DMS53 (cell line): ENCODE results near the gene LIMS2.
A peak's percentile ranks its signal among the peaks of the same experiment; 100 is the strongest.

Experiments used
- DNase-seq: peaks from one replicate; lab custom pipeline; 2025; lab: John Stamatoyannopoulos, UW

Gene LIMS2

DNA sequence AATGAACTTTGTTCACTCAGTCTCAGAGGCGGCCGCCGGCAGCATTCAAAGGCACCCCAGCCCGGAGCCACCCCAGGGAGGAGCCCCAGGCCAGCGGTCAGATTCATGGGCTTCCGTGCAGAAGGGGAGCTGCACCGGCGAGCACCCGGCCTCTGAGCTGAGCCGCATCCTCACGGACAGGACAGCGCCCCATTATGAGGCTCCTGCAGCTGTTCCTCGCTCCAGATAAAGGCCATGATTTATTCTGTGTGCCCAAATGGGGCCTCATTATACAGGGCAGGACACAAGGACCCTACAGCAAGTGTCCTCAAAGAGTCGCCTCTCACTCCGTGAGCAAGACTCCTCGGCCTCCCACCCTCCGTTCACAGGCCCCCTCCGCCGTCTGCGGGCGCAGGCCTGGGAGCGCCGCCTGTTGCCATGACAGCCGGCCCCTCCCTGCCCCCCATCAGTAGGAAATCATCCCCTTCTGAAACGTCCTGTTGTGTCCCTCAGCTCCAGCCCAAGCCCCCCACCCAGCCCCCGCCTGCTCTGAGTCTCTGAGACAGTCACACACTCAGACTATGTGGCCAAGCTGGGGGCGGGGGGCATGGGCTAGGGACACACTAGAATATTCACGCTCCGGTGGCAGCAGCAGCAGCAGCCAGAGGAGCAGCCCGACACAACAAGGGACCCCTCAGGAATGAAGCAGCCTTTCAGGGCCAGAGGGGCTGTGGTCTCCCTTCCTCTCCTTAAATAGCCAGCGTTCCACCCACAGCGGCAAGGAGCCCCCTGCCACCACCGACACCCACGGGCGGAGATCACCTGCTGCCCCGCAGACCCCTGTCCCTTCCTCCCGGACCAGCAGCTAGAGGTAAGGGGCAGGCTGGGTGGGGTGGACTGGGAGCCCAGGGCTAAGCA lies 29.7 kb downstream of the LIMS2 start, which contains the start of gene GPR17:
Gene GPR17 (plus strand): TSS at position 759 of the 897 bp plus-strand sequence. CDS start 4,583 bp downstream, outside the sequence.
- no peak for DNase-seq

- DNase-seq: no peak
These were observed 30.3 kb downstream of the LIMS2 start for GRCh38 chr2:127645026-127645394.

- DNase-seq: no peak
These were observed 31.0 kb downstream of the LIMS2 start for GRCh38 chr2:127644066-127645025.

DNA sequence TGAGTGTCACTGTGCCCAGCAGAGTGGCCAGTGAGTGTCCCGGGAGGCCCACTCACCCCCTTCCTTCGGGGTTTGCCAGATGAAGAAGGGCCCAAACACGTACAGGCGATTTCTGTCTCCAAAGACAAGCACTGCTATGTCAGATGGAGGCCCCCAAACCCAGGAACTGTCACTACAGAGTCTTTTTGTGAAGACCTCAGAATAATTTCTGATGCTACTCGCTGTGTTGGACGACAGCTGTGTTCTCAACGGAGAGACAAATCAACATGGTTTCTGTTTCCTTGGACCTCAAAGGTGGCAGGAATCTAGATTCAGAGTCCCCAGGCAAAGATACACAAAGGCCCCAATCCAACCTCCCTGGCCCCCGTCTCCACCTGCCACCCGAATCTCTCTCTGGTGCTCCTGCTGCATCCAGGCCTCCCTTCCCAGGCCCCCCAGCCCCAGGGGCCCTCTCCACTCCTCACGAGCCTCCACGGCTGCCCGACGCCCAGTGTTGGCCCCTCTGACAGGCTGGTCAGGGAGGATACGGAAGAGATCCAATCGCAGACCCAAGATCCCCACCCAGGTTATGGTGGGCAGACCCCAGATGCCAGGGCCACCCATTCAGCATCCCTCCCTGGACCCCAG lies 31.8 kb downstream of the LIMS2 start:
- DNase-seq: no peak

DNA sequence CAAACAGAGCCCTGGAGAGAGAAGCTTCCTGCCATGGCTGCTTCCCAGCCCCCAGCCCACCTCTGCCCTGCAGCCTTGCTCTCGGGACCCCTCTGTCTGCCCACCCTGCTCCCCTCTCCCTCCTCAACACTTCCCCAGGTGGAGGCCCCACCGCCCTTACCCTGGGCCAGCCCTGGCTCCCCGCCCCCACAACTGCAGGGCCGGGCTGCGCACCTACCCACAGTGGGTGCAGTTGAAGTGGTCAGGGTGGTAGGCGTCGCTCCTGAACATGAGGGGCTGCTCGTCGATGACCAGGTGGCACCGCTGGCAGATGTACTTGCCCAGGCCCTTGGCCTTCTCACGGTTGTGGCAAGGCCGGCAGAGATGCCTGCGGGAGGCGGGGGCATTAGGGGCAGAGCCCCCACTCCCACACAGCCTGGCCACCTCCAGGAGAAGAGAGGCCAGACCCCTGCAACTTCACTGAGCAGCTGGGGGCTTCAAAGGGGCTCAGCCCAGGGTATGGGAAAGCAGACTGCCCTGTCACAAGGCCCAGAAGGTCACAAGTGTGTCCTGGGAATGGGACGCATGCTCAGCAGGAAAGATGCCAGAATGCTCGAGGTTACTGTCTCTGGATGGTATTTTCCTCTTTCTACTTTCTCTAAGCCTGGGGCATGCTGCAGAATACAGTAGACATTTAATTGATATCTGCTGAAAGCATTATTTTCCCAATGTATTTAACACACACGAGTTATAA lies 32.5 kb downstream of the LIMS2 start:
- no peak for DNase-seq

DNA sequence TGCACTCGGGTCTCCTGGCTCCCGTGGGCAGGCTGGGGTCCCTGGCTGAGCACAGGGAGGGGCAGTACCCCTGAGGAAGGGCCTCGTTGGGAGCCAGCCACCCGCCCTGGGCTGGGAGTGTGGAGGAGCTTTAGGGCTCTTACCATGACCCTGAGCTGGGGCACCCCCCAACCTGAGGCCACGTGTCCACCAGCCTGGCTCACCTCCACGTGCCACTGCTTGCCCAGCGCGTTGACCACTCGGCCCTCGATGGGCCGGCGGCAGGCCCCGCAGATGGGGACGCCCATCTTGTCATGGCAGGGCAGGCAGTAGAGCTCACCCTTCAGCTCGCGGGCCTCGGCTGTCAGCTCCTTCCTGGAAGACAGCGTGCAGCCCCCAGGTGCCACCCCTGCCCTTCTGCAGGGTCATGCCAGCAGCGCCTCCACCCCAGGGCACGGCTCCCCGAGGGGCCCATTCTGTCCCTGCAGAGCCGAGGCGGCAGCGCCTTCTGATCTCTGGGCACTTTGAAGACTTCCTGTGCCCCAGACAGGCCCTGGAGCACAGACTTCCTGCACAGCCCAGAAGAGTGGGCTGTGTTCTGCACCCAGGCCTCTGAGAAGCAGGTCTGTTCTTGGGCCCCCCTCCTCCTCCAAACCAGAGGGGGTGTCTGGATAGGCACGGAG lies 33.4 kb downstream of the LIMS2 start:
- DNase-seq: no peak

DNA sequence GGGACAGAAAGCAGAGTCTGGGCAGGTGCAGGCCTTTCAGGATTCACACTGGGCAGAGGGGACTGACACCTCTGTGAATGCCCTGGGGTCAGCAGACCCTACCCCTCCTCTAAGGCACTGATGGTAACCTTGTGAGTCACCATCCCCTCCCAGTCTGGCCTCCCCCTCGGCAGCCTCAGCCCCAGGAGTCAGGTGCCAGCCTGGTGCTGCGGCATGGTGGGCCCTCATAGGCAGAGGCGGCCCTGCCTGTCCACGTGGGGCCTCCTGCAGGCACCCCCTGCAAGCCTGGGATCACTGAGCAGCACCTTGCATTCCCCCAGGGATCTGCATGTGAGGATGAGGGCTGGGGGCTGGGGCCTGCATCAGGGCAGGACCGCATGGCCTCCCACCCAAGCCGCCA lies 34.2 kb downstream of the LIMS2 start:
- no peak for DNase-seq

DNA sequence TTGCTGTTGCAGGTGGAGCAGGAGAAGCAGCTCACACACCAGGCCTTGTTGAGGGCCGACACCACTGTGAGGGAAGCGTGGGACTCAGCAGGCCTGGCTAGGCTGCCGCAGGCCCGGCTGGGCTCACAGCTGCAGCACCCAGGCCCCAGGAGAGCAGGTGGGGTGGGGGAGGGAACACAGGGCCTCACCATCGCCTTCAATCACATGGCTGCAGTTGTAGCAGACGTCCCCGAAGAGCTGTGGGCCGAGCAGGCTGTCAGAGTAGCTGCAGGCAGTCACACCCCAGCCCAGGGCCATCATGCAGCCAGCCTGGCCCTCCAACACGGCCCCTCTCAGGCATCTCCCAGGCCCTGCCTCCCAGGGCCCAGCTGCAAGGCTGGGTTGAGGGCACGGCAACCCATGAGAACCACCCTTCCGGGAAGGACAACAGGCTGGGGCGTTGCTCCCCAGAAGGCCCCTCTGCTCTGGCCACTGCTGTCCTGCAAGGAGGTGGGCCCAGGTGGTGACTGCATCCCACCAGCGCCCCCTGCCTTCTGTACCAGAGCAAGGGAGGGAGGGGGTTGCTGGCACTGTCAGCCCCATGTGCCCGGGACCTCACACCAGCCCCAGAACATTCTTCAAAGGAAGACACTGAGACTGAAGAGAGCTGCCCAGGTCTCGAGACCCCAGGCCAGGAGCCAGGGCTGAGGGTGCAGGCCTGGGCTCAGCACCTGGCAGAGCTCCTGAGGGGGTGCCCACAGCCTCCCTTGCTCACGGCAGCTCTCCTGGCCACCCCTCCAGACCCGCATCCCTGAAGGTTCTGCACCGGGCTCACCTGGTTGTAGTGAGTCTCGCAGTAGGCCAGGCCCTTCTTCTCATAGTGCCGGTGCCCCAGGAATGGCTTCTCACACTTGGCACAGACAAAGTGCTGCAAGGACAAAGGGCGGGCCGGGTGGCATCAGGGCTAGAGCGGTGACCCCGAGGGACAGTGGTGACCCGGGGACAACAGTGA lies 35.0 kb downstream of the LIMS2 start:
- peak; percentile 75 for DNase-seq

DNA sequence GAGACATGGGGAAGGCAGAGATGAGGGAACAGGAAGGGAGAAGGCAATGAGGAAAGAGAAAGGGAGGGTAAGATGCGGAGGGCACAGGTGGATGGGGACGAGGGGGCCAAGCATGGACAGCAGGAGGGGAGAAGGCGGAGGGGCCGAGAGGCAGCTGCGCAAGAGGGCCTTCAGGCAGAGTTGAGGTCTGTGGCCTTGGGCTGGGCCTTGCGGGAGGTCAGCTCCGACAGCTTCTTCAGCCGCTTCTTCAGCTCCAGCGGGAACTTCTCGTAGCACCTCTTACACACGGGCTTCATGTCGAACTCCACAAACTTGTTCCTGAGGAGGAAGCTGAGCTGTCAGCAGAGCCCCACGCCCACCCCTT lies 36.2 kb downstream of the LIMS2 start:
- no peak for DNase-seq

DNA sequence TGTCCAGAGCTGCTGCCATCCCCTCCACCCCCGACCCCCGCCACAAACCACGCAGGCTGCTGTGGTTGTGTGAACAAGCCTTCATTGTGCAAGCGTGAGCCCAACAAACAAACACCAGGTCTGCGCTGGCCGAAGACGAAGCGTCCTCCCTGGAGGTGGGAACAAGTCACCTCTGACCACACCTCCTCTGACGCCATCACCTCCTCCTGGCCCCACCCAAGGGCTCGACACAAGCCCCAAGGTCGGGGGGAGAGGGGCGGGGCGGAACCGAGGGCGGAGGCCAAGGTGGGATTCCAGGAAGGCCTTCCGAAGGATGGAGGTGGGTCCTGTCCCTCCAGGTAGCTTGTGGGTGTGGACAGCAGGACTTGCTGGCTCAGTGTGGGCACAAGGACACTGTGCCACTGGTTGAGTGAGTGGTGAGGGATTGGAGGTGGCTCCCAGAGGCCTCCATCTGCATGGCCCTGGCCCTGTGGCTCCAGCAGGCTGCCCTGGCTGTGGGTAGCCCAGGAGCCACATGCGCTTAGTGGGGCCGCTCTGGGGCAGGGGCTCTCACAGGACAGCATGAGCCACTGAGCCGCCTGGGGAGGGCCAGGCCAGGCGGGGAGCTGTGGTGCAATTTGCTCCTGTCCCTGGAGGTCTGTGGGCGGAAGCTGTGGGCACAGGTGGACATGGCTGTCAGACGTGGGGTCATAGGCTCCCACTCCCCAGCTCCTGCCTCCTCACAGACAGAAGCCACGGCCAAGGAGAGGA lies 36.8 kb downstream of the LIMS2 start:
- DNase-seq: no peak

DNA sequence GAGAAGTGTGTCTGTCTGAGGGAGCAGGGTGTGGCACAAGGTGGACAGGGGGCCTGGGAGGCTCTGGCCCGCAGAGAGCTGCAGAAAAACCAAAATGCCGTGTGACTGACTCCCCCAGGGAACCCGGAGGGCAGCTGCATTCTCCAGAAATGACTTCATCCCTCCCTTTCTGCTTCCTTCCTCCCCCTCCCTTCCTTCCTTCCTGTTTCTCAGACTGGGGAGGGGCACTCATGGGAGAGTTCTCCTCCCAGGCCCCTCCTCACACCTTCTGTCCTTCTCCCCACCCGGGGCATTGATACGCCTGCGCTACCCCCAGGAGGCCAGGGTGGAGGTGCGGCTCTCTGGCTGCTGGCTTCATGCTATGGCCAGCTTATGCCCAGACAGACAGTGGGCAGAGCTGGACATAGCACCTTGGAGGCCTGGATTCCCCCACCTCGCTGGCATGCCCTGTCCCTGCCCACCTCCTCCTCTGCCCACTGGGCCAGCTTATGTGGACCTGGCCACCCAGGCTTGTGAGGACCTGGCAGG lies 37.5 kb downstream of the LIMS2 start:
- no peak for DNase-seq

DNA sequence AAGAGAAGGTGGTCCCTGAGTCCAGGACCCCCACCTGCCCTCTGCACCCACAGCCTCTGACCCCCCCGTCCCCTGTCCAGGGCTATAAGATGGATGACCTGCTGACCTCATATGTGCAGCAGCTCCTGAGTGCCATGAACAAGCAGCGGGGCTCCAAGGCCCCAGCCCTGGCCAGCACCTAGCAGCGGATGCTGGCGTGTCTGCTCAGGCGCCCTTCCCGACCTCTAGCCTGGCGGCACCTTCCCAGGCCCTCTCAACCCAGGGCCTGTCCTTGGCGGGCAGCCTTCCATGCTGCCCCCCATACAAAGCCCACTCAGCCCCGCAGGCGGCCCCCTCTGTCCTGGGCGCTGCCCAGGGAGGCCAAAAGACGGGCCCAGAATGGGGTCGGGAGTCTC lies 38.1 kb downstream of the LIMS2 start:
- no peak for DNase-seq

- DNase-seq: no peak
These were observed 38.8 kb downstream of the LIMS2 start for GRCh38 chr2:127636248-127637235.

GRCh38 chr2:127635380-127636237 lies 39.7 kb downstream of the LIMS2 start:
- no peak for DNase-seq

GRCh38 chr2:127634626-127635379 lies 40.5 kb downstream of the LIMS2 start:
- no peak for DNase-seq

DNA sequence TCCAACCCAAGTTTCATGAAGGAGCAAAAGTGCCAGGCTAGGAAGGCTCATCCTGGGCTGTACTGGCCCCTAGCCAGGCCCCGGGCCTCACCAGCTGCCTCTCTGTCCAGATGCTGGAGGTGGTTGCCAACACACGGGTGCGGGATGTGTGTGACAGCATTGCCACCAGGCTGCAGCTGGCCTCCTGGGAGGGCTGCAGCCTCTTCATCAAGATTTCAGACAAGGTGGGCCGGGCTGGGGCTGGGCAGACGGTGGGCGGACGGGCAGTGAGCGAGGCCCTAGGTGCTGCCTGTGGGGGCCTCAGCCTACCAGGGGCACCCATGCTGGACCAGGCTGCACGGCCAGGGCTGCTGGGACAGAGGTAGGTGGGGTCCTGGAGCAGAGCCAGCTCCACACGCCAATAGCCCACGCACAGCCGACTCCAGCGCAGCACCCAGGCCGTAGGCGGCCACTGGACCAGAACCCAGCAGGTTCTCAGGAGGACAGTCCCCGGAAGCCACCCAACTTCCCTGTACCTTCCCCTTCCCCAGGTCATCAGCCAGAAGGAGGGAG lies 41.2 kb downstream of the LIMS2 start:
- peak; percentile 66 for DNase-seq
